DOHH2 (cell line): ENCODE data around the gene KRTAP12-3.

ENCODE experiments used
- H3F3A ChIP-seq: fragments of 200-600 bp; sonication (generic), shearing (Covaris generic); 2 replicates; pipeline ENCODE4 v1.6.0; 2016; ENCODE audit warnings: antibody characterized with exemption, mild to moderate bottlenecking; ENCODE audit not compliant: control insufficient read depth, insufficient read depth
- H3K27ac ChIP-seq: fragments of 200-600 bp; sonication (generic); 2 replicates; pipeline ENCODE4 v1.5.1; 2014; ENCODE audit warnings: low read depth, mild to moderate bottlenecking, low read length, moderate library complexity
- H3K27me3 ChIP-seq: fragments of 200-600 bp; sonication (generic); 2 replicates; pipeline ENCODE4 v1.6.1; 2014; ENCODE audit warnings: mild to moderate bottlenecking, low read length, mixed read lengths; ENCODE audit not compliant: control insufficient read depth
- H3K36me3 ChIP-seq: fragments of 200-600 bp; sonication (generic); 2 replicates; pipeline ENCODE4 v1.6.1; 2014; ENCODE audit warnings: mild to moderate bottlenecking, low read length, moderate library complexity, mixed read lengths; ENCODE audit not compliant: control insufficient read depth
- H3K4me1 ChIP-seq: fragments of 200-600 bp; sonication (generic); 2 replicates; pipeline ENCODE4 v1.6.1; 2014; ENCODE audit warnings: mild to moderate bottlenecking, low read length, mixed read lengths; ENCODE audit not compliant: control insufficient read depth
- H3K4me2 ChIP-seq: fragments of 200-600 bp; sonication (generic); 2 replicates; pipeline ENCODE4 v1.6.0; 2014; ENCODE audit warnings: mild to moderate bottlenecking, low read length, moderate library complexity
- H3K4me3 ChIP-seq: fragments of 200-600 bp; sonication (generic); 2 replicates; pipeline ENCODE4 v1.5.1; 2014; ENCODE audit warnings: mild to moderate bottlenecking, low read length, mixed read lengths
- H3K79me2 ChIP-seq: fragments of 200-600 bp; sonication (generic); 2 replicates; pipeline ENCODE4 v1.6.1; 2014; ENCODE audit warnings: mild to moderate bottlenecking, low read length, mixed read lengths; ENCODE audit not compliant: control insufficient read depth
- H3K9me2 ChIP-seq: fragments of 200-600 bp; sonication (generic); replicated peaks from 2 replicates; pipeline ENCODE4 v1.6.1; 2014; ENCODE audit warnings: mild to moderate bottlenecking, low read length, mixed read lengths; ENCODE audit not compliant: control insufficient read depth
- H3K9me3 ChIP-seq: fragments of 200-600 bp; sonication (generic); 2 replicates; pipeline ENCODE4 v1.6.1; 2014; ENCODE audit warnings: antibody characterized with exemption, low read length, mixed read lengths; ENCODE audit not compliant: control insufficient read depth, insufficient read depth
- H4K20me1 ChIP-seq: fragments of 200-600 bp; sonication (generic); 2 replicates; pipeline ENCODE4 v1.6.0; 2014; ENCODE audit warnings: low read depth, mild to moderate bottlenecking, antibody characterized with exemption, low read length, moderate library complexity; ENCODE audit not compliant: control insufficient read depth, insufficient read depth
- EZH2phosphoT487 ChIP-seq: fragments of 200-600 bp; sonication (generic); IDR thresholded peaks from 2 replicates; pipeline ENCODE4 v1.6.1; 2017; ENCODE audit warnings: borderline replicate concordance, mild to moderate bottlenecking, antibody characterized with exemption, low read length, moderate library complexity, mixed read lengths
- TF ChIP-seq, protein P1 (sequence below): fragments of 200-600 bp; sonication (generic); IDR thresholded peaks from one replicate; pipeline ENCODE4 v1.5.1; 2014; ENCODE audit warnings: antibody characterized with exemption, mild to moderate bottlenecking, low read depth, low read length; ENCODE audit not compliant: poor library complexity, severe bottlenecking

The KRTAP12-3 gene

DNA sequence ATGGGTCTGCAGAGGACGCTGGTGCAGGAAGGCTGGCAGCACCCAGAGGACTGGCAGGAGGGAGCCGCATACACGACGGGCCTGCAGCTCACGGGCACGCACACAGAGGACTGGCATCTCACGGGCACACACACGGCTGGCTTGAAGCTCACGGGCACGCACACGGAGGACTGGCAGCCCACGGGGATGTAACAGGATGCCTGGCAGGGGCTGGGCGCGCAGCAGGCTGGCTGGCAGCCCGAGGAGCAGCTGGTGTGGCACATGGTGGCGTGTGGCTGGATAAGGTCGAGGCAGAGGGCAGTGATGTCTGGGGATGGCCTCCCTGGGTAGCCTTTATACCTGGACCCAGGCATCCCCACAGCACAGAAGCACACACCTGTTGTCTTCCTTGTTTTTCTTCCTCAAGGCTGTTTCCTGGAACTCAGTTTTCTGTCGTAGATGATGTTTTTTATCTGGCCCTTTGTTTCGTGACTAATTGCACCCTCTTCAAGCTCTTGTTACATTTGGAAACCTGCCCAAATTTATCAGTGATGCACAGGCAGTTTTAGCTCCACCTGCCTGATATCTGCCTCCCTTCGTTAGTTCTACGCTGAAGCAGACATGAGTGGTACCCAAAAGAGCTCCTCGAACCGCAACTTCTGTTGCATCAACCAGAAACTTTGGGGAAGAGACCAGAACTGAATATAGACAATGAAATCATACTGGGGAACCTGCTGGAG is 24.3 kb downstream of the KRTAP12-3 start, which contains the start of gene KRTAP12-1:
Gene KRTAP12-1 (minus strand): TSS at position 303 of the 719 bp plus-strand sequence. CDS start 40 bp downstream, at position 263.
- Histone ChIP-seq H4K20me1 (no peaks in the 10 kb centered on the region), H3F3A (no peaks in the 10 kb centered on the region), H3K4me2 (no peak within 1 kb of the TSS), H3K4me3 (no peak within 1 kb of the TSS), H3K36me3 (no peaks in the 10 kb centered on the region), H3K9me2 (no peaks in the 10 kb centered on the region), H3K9me3 (no peaks in the 10 kb centered on the region), H3K27me3 (peaks cover 3% of the 10 kb centered on the region), H3K4me1 (no peaks in the 10 kb centered on the region), H3K79me2 (no peaks in the 10 kb centered on the region), H3K27ac (no peak within 1 kb of the TSS)
- TF ChIP-seq, protein P1, sequence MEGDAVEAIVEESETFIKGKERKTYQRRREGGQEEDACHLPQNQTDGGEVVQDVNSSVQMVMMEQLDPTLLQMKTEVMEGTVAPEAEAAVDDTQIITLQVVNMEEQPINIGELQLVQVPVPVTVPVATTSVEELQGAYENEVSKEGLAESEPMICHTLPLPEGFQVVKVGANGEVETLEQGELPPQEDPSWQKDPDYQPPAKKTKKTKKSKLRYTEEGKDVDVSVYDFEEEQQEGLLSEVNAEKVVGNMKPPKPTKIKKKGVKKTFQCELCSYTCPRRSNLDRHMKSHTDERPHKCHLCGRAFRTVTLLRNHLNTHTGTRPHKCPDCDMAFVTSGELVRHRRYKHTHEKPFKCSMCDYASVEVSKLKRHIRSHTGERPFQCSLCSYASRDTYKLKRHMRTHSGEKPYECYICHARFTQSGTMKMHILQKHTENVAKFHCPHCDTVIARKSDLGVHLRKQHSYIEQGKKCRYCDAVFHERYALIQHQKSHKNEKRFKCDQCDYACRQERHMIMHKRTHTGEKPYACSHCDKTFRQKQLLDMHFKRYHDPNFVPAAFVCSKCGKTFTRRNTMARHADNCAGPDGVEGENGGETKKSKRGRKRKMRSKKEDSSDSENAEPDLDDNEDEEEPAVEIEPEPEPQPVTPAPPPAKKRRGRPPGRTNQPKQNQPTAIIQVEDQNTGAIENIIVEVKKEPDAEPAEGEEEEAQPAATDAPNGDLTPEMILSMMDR = no peak
- TF ChIP-seq EZH2phosphoT487 = no peak

- no peaks in the 10 kb centered on the region for H4K20me1 ChIP-seq
- TF ChIP-seq, protein P1 = no peak
- no peak for TF ChIP-seq EZH2phosphoT487
- no peaks in the 10 kb centered on the region for H3F3A ChIP-seq
- no peaks in the 10 kb centered on the region for H3K4me1 ChIP-seq
- H3K9me2 ChIP-seq = no peaks in the 10 kb centered on the region
- H3K9me3 ChIP-seq = no peaks in the 10 kb centered on the region
- no peak overlapping the region for H3K4me3 ChIP-seq
- peaks cover 3% of the 10 kb centered on the region for H3K27me3 ChIP-seq
- H3K79me2 ChIP-seq = no peaks in the 10 kb centered on the region
- no peaks in the 10 kb centered on the region for H3K36me3 ChIP-seq
- no peak overlapping the region for H3K4me2 ChIP-seq
- no peak overlapping the region for H3K27ac ChIP-seq
These were observed 24.9 kb downstream of the KRTAP12-3 start for GRCh38 chr21:44682580-44683151.

- H3K4me2 ChIP-seq = no peak overlapping the region
- peaks cover 3% of the 10 kb centered on the region for H3K27me3 ChIP-seq
- no peaks in the 10 kb centered on the region for H3K79me2 ChIP-seq
- no peaks in the 10 kb centered on the region for H3K9me3 ChIP-seq
- H3K27ac ChIP-seq = no peak overlapping the region
- H4K20me1 ChIP-seq = no peaks in the 10 kb centered on the region
- H3K4me3 ChIP-seq = no peak overlapping the region
- TF ChIP-seq EZH2phosphoT487 = no peak
- TF ChIP-seq, protein P1 = no peak
- H3K9me2 ChIP-seq = no peaks in the 10 kb centered on the region
- H3F3A ChIP-seq = no peaks in the 10 kb centered on the region
- no peaks in the 10 kb centered on the region for H3K36me3 ChIP-seq
- H3K4me1 ChIP-seq = no peaks in the 10 kb centered on the region
These were observed 26.3 kb downstream of the KRTAP12-3 start for GRCh38 chr21:44684077-44684476.
